Fibroblast of the aortic adventitia (primary cell): ENCODE measurements around the gene RGCC. TPM values are rescaled to one million over a fixed set of nuclear protein-coding genes. Genes with fewer than 3 reads are reported as not detected.
A peak's percentile ranks its signal among the peaks of the same experiment; 100 is the strongest.

Experiments
- DNase-seq: peaks from one replicate; pipeline ENCODE4 v3.0.0-alpha.2; 2010; ENCODE audit warnings: low read depth
- H3K4me3 ChIP-seq: 2 replicates; pipeline ENCODE4 v1.5.1; 2011; ENCODE audit warnings: low read depth, mild to moderate bottlenecking, control low read depth, low read length, moderate library complexity
- CTCF ChIP-seq: IDR thresholded peaks from 2 replicates; pipeline ENCODE4 v1.5.1; 2011; ENCODE audit warnings: mild to moderate bottlenecking, low read length, control low read depth, inconsistent platforms; ENCODE audit not compliant: insufficient read depth
- total RNA-seq: library from RNA; depleted of rRNA; stranded (reverse); fragments of >200 nt; gene quantifications from 2 replicates; pipeline ENCODE4 v1.2.3, GENCODE V29; 2012; ENCODE audit warnings: low replicate concordance

Gene RGCC
- total RNA-seq, 1 donor, result 1.6 TPM

- DNase-seq, result peak; percentile 59
- H3K4me3 ChIP-seq, result no peak overlapping the region
- no peak for TF ChIP-seq CTCF
Measured at GRCh38 chr13:41465241-41465847, 8.0 kb downstream of the RGCC start.

- DNase-seq, result no peak
- TF ChIP-seq CTCF, result no peak
- H3K4me3 ChIP-seq, result no peak overlapping the region
Measured at GRCh38 chr13:41465898-41466320, 8.6 kb downstream of the RGCC start.

GRCh38 chr13:41467425-41467945, 10.1 kb downstream of the RGCC start:
- no peak for DNase-seq
- no peak overlapping the region for H3K4me3 ChIP-seq
- no peak for TF ChIP-seq CTCF

GRCh38 chr13:41468631-41469030, 11.3 kb downstream of the RGCC start:
- H3K4me3 ChIP-seq, result no peak overlapping the region

GRCh38 chr13:41470196-41470595, 12.8 kb downstream of the RGCC start:
- TF ChIP-seq CTCF, result no peak
- no peak for DNase-seq
- no peak overlapping the region for H3K4me3 ChIP-seq

More at GRCh38 chr13:41468631-41469030, 11.3 kb downstream of the RGCC start:
- TF ChIP-seq CTCF, result no peak
- DNase-seq, result no peak

GRCh38 chr13:41471785-41472184, 14.4 kb downstream of the RGCC start:
- TF ChIP-seq CTCF, result no peak

GRCh38 chr13:41487222-41487621, 29.9 kb downstream of the RGCC start:
- no peak for DNase-seq
- H3K4me3 ChIP-seq, result no peak overlapping the region
- TF ChIP-seq CTCF, result no peak

More at GRCh38 chr13:41471785-41472184, 14.4 kb downstream of the RGCC start:
- no peak overlapping the region for H3K4me3 ChIP-seq
- no peak for DNase-seq
